IMR-90 (cell line): ENCODE measurements around the gene ARMH3. TPM values are rescaled to one million over a fixed set of nuclear protein-coding genes. Genes with fewer than 3 reads are reported as not detected.
A peak's percentile ranks its signal among the peaks of the same experiment; 100 is the strongest.

ENCODE experiments used
- ATAC-seq: fragments of 200-7000 bp; cut with Tn5 transposase; 2 replicates; pipeline ENCODE4 v1.9.1; 2020; ENCODE audit warnings: low read depth, mild to moderate bottlenecking, moderate library complexity
- BruUV-seq: library from RNA; stranded (reverse); fragments of 400-500 nt; replicated peaks from 2 replicates; lab custom pipeline; 2021; lab: Mats Ljungman, UMichigan
- CTCF ChIA-PET: fragments of 300-600 bp; formaldehyde crosslinking; extraction: SDS; loops from one replicate; lab custom pipeline; 2021; ENCODE audit warnings: antibody characterized with exemption; lab: Yijun Ruan, JAX
- POLR2A ChIA-PET: fragments of 300-600 bp; sonication (Branson Sonifier 250); formaldehyde crosslinking; loops from one replicate; lab custom pipeline; 2022; ENCODE audit warnings: antibody characterized with exemption; ENCODE audit not compliant: unreplicated experiment; lab: Charles Lee
- DNase-seq: peaks from one replicate; pipeline ENCODE4 v3.0.0; 2013
- H2AFZ ChIP-seq: replicated peaks from 2 replicates; pipeline ENCODE3; 2013; ENCODE audit warnings: low read length, mild to moderate bottlenecking; ENCODE audit not compliant: poor library complexity
- H2AK5ac ChIP-seq: 2 replicates; pipeline ENCODE4 v1.6.1; 2013; ENCODE audit warnings: low read depth, low read length, inconsistent platforms
- H2AK9ac ChIP-seq: replicated peaks from 2 replicates; pipeline ENCODE3; 2013; ENCODE audit warnings: mild to moderate bottlenecking, low read depth, low read length, moderate library complexity; ENCODE audit not compliant: poor library complexity
- H2BK120ac ChIP-seq: 2 replicates; pipeline ENCODE4 v1.6.1; 2013; ENCODE audit warnings: low read depth, low read length, inconsistent platforms
- H2BK15ac ChIP-seq: 3 replicates; pipeline ENCODE4 v1.6.1; 2013; ENCODE audit warnings: low read depth, low read length, inconsistent platforms
- H2BK20ac ChIP-seq: 2 replicates; pipeline ENCODE4 v1.6.1; 2013; ENCODE audit warnings: low read depth, mild to moderate bottlenecking, inconsistent platforms, low read length, moderate library complexity
- H2BK5ac ChIP-seq: 2 replicates; pipeline ENCODE4 v1.6.1; 2013; ENCODE audit warnings: mild to moderate bottlenecking, low read depth, low read length, inconsistent platforms; ENCODE audit not compliant: poor library complexity, severe bottlenecking
- H3K14ac ChIP-seq: replicated peaks from 2 replicates; pipeline ENCODE4 v1.6.1; 2013; ENCODE audit warnings: low read depth, low read length, inconsistent platforms
- H3K18ac ChIP-seq: 2 replicates; pipeline ENCODE4 v1.6.1; 2013; ENCODE audit warnings: low read depth, low read length, control low read depth
- H3K23ac ChIP-seq: 2 replicates; pipeline ENCODE4 v1.6.1; 2013; ENCODE audit warnings: low read depth, low read length, inconsistent platforms
- H3K27ac ChIP-seq: 2 replicates; pipeline ENCODE4 v1.5.1; 2013; ENCODE audit warnings: mild to moderate bottlenecking, control low read depth, low read length; ENCODE audit not compliant: insufficient read depth
- H3K27me3 ChIP-seq: 2 replicates; pipeline ENCODE4 v1.6.1; 2013; ENCODE audit warnings: low read length; ENCODE audit not compliant: control insufficient read depth, insufficient read depth
- H3K36me3 ChIP-seq: 2 replicates; pipeline ENCODE4 v1.6.1; 2013; ENCODE audit warnings: low read length, mixed read lengths; ENCODE audit not compliant: control insufficient read depth, insufficient read depth
- H3K4ac ChIP-seq: 2 replicates; pipeline ENCODE4 v1.6.1; 2013; ENCODE audit warnings: low read depth, low read length, inconsistent platforms
- H3K4me1 ChIP-seq: 2 replicates; pipeline ENCODE4 v1.6.1; 2013; ENCODE audit warnings: low read length, mixed read lengths; ENCODE audit not compliant: control insufficient read depth, insufficient read depth
- H3K4me2 ChIP-seq: 2 replicates; pipeline ENCODE4 v1.6.1; 2013; ENCODE audit warnings: low read depth, mild to moderate bottlenecking, control low read depth, low read length, moderate library complexity
- H3K4me3 ChIP-seq: 2 replicates; pipeline ENCODE4 v1.5.1; 2013; ENCODE audit warnings: low read depth, mild to moderate bottlenecking, control low read depth, low read length, moderate library complexity; ENCODE audit not compliant: insufficient read depth
- H3K56ac ChIP-seq: 2 replicates; pipeline ENCODE4 v1.6.1; 2013; ENCODE audit warnings: low read length, inconsistent platforms; ENCODE audit not compliant: insufficient read depth; ENCODE audit errors: extremely low read depth
- H3K79me1 ChIP-seq, 2 experiments: 2 replicates each; pipeline ENCODE4 v1.6.1; 2013; ENCODE audit warnings: low read length in 2 of 2, inconsistent platforms in 1 of 2, low read depth in 1 of 2
- H3K9ac ChIP-seq: 2 replicates; pipeline ENCODE4 v1.6.1; 2013; ENCODE audit warnings: low read depth, low read length, control low read depth
- H3K9me1 ChIP-seq: 2 replicates; pipeline ENCODE4 v1.6.1; 2013; ENCODE audit warnings: low read length, inconsistent platforms; ENCODE audit not compliant: insufficient read depth
- H3K9me3 ChIP-seq: 2 replicates; pipeline ENCODE4 v1.6.1; 2013; ENCODE audit warnings: low read length; ENCODE audit not compliant: control insufficient read depth, insufficient read depth
- H4K20me1 ChIP-seq: 2 replicates; pipeline ENCODE4 v1.6.1; 2013; ENCODE audit warnings: low read length, inconsistent platforms; ENCODE audit not compliant: insufficient read depth
- H4K5ac ChIP-seq: 2 replicates; pipeline ENCODE4 v1.6.1; 2013; ENCODE audit warnings: mild to moderate bottlenecking, low read depth, low read length, control low read depth
- H4K8ac ChIP-seq, 2 experiments: 2 replicates each; pipeline ENCODE4 v1.6.1; 2013; ENCODE audit warnings: low read depth in 2 of 2, low read length in 2 of 2, control low read depth in 1 of 2, inconsistent platforms in 1 of 2
- H4K91ac ChIP-seq: 2 replicates; pipeline ENCODE4 v1.6.1; 2013; ENCODE audit warnings: low read depth, low read length, inconsistent platforms; ENCODE audit not compliant: insufficient read depth
- BHLHE40 ChIP-seq: fragments of 150-350 bp; IDR thresholded peaks from 2 replicates; pipeline ENCODE4 v1.6.1; 2016; ENCODE audit warnings: mild to moderate bottlenecking, low read depth, low read length
- CHD1 ChIP-seq: IDR thresholded peaks from 2 replicates; pipeline ENCODE4 v1.6.1; 2012; ENCODE audit warnings: low read depth, low read length, improper control_type of control experiment
- MXI1 ChIP-seq: IDR thresholded peaks from 2 replicates; pipeline ENCODE4 v1.6.1; 2012; ENCODE audit warnings: low read depth, mild to moderate bottlenecking, low read length, moderate library complexity, borderline replicate concordance
- NFE2L2 ChIP-seq: fragments of 150-350 bp; IDR thresholded peaks from 2 replicates; pipeline ENCODE4 v1.6.1; 2016; ENCODE audit warnings: low read depth, mild to moderate bottlenecking, low read length
- POLR2A ChIP-seq: IDR thresholded peaks from 2 replicates; pipeline ENCODE4 v1.6.1; 2012; ENCODE audit warnings: mild to moderate bottlenecking, low read depth, low read length
- RCOR1 ChIP-seq: IDR thresholded peaks from 2 replicates; pipeline ENCODE4 v1.6.1; 2012; ENCODE audit warnings: mild to moderate bottlenecking, low read length, improper control_type of control experiment; ENCODE audit not compliant: insufficient replicate concordance
- SMC3 ChIP-seq: fragments of 150-350 bp; IDR thresholded peaks from 2 replicates; pipeline ENCODE4 v1.6.1; 2016; ENCODE audit warnings: low read depth, mild to moderate bottlenecking, antibody characterized with exemption, low read length, moderate library complexity
- WGBS, 2 experiments: methylation state at CpG; one replicate each; pipeline versions ENCODE4 v1.1.5 to v1.1.7; 2013; ENCODE audit warnings: missing lambda C conversion rate in 2 of 2; ENCODE audit not compliant: insufficient read length in 1 of 2; ENCODE audit errors: extremely low coverage in 2 of 2; 5-methylcytosine and 5-hydroxymethylcytosine counted together
- dilution Hi-C: fragments of 300-500 bp; cut with HindIII; formaldehyde crosslinking; loops from one replicate; pipeline ENCODE4 v1.14.3; 2018; ENCODE audit warnings: low sequenced_read_pairs; ENCODE audit not compliant: unreplicated experiment
- in situ Hi-C: fragments of 300-500 bp; cut with MboI; formaldehyde crosslinking; loops from 3 replicates; pipeline ENCODE4 v1.14.3; 2019; ENCODE audit warnings: low sequenced_read_pairs, inconsistent platforms, mixed read lengths
- intact Hi-C: fragments of 100-400 bp; cut with micrococcal nuclease; formaldehyde crosslinking; loops from 2 replicates; pipeline ENCODE4 v1.10.0; 2022
- polyA plus RNA-seq, 3 experiments: library from polyadenylated mRNA; depleted of rRNA; stranded (reverse); fragments of >200 nt; gene quantifications; 2 replicates each; pipeline ENCODE4 v1.2.3, GENCODE V29; 2012; ENCODE audit warnings: low replicate concordance in 1 of 3
- total RNA-seq: library from RNA; depleted of rRNA; stranded (reverse); fragments of >200 nt; gene quantifications from 2 replicates; pipeline ENCODE4 v1.2.3, GENCODE V29; 2012

ARMH3 gene
- total and polyA plus RNA-seq, 2 of the 4 experiments (the other 2 are of a cell fraction), result 12.1 to 13.1 TPM

- dilution Hi-C loops, result no loop called here
These were observed 175.8 kb downstream of the ARMH3 start for GRCh38 chr10:101880232-101880573.

More at GRCh38 chr10:101880232-101880573, 175.8 kb downstream of the ARMH3 start:
- peak overlapping the region; percentile 50 for H2AK5ac ChIP-seq
- WGBS, 2 experiments, result no CpG with 5 or more reads among the region's 2 CpGs
- in situ Hi-C loops (loop anchor here (10.0 kb wide), 1 partner anchor 135 kb away; no protein-coding TSS in a partner anchor), intact Hi-C loops (no loop called here)
- H3K4ac ChIP-seq, result peak overlapping the region; percentile 91
- 0 out of 2 replicates have a peak overlapping the region, but pooled peaks have one; percentile 7 for H4K5ac ChIP-seq
- peak overlapping the region; percentile 44 to 81 for H4K8ac ChIP-seq
- H3K36me3 ChIP-seq, result no peaks in the 10 kb centered on the region
- peak overlapping the region; percentile 22; the same call in 1 of the 2 replicates for H3K56ac ChIP-seq
- no peaks in the 10 kb centered on the region for H3K9me3 ChIP-seq
- peak overlapping the region; percentile 88 for H2BK5ac ChIP-seq
- H2AFZ ChIP-seq, result peak overlapping the region; percentile 69
- peak overlapping the region; percentile 70 for H2BK120ac ChIP-seq
- H4K91ac ChIP-seq, result peak overlapping the region; percentile 63
- peak overlapping the region; percentile 75 for H3K27ac ChIP-seq
- no TSS peak for BruUV-seq
- H4K20me1 ChIP-seq, result peaks cover 4% of the 10 kb centered on the region; the same call in 1 of the 2 replicates
- POLR2A ChIA-PET, result interaction anchor here (1.1 kb wide), 1 partner anchor 16 kb away, joined by 4 read pairs; no protein-coding TSS in a partner anchor
- H3K4me2 ChIP-seq, result no peak overlapping the region; the same call in 1 of the 2 replicates
- H3K18ac ChIP-seq, result peak overlapping the region; percentile 52; the same call in 1 of the 2 replicates
- CTCF ChIA-PET, result interaction anchor here (0.6 to 2.2 kb wide), 6 partner anchors 10 to 130 kb away, joined by 3 to 10 read pairs (median 6); no protein-coding TSS in a partner anchor
- ATAC-seq (no peak; the same call in 1 of the 2 replicates), DNase-seq (no peak)
- H2BK15ac ChIP-seq, result peak overlapping the region; percentile 11; the same call in 1 of the 3 replicates
- H3K79me1 ChIP-seq, result peaks cover 14 to 20% of the 10 kb centered on the region in 2 experiments
- no peaks in the 10 kb centered on the region for H3K27me3 ChIP-seq
- peak overlapping the region; percentile 11 for H2BK20ac ChIP-seq
- H3K14ac ChIP-seq, result peak overlapping the region; percentile 58
- peaks cover 13% of the 10 kb centered on the region for H3K4me1 ChIP-seq
- TF ChIP-seq NFE2L2 (no peak), SMC3 (no peak), MXI1 (no peak), POLR2A (no peak), RCOR1 (no peak), BHLHE40 (no peak), CHD1 (no peak)
- H3K4me3 ChIP-seq, result no peak overlapping the region
- peaks cover 11% of the 10 kb centered on the region for H3K9me1 ChIP-seq
- peak overlapping the region; percentile 9; the same call in 1 of the 2 replicates for H3K9ac ChIP-seq
- peak overlapping the region; percentile 21 for H2AK9ac ChIP-seq
- peak overlapping the region; percentile 71 for H3K23ac ChIP-seq
